Activated B cell treated with CpG ODN at 0.5 μM for 24 hours (primary cell): ENCODE results near the gene ATF7IP2. TPM values are rescaled to one million over a fixed set of nuclear protein-coding genes. Genes with fewer than 3 reads are reported as not detected.
"Not testable (repeated sequence)": the region's sequence is repeated elsewhere in the genome, so short reads cannot be mapped to it uniquely, and the experiment has no call there.

Experiments
- ATAC-seq: fragments of 200-7000 bp; cut with Tn5 transposase; one replicate; pipeline ENCODE4 v1.10.0; 2021; ENCODE audit warnings: low read depth, mild to moderate bottlenecking, moderate library complexity
- CTCF ChIA-PET: fragments of 350-600 bp; sonication (Branson Sonifier 250); formaldehyde crosslinking; loops from one replicate; lab custom pipeline; 2021; ENCODE audit warnings: antibody characterized with exemption; lab: Charles Lee
- POLR2A ChIA-PET: fragments of 350-600 bp; sonication (Branson Sonifier 250); formaldehyde crosslinking; loops from one replicate; lab custom pipeline; 2021; ENCODE audit warnings: antibody characterized with exemption; lab: Charles Lee
- DNase-seq: peaks from one replicate; pipeline ENCODE4 v3.0.0; 2022
- H3K27ac Mint-ChIP-seq: one replicate; pipeline ENCODE4 v1.8.0; 2020; ENCODE audit warnings: mixed read lengths
- H3K27me3 Mint-ChIP-seq: one replicate; pipeline ENCODE4 v1.8.0; 2021; ENCODE audit warnings: mixed read lengths
- H3K36me3 Mint-ChIP-seq: one replicate; pipeline ENCODE4 v1.8.0; 2021; ENCODE audit warnings: low read depth, mixed read lengths
- H3K4me1 Mint-ChIP-seq: one replicate; pipeline ENCODE4 v1.8.0; 2021; ENCODE audit warnings: mixed read lengths
- H3K4me3 Mint-ChIP-seq: one replicate; pipeline ENCODE4 v1.8.0; 2020; ENCODE audit warnings: mild to moderate bottlenecking, mixed read lengths
- H3K9me3 Mint-ChIP-seq: one replicate; pipeline ENCODE4 v1.8.0; 2020; ENCODE audit warnings: mixed read lengths
- intact Hi-C: fragments of 100-400 bp; cut with micrococcal nuclease; formaldehyde crosslinking; loops from one replicate; pipeline ENCODE4 v1.15.1; 2024
- total RNA-seq: library from RNA; stranded (reverse); gene quantifications from 2 replicates; pipeline ENCODE4 v1.2.3, GENCODE V29; 2022
- TF ChIP-seq, protein P1 (sequence below): fragments of 200-600 bp; IDR thresholded peaks from one replicate; pipeline ENCODE4 v1.8.0; 2022; ENCODE audit warnings: antibody characterized with exemption, mild to moderate bottlenecking

The ATF7IP2 gene
- total RNA-seq, 1 donor from 2014 or later, result 55.9 TPM

DNA sequence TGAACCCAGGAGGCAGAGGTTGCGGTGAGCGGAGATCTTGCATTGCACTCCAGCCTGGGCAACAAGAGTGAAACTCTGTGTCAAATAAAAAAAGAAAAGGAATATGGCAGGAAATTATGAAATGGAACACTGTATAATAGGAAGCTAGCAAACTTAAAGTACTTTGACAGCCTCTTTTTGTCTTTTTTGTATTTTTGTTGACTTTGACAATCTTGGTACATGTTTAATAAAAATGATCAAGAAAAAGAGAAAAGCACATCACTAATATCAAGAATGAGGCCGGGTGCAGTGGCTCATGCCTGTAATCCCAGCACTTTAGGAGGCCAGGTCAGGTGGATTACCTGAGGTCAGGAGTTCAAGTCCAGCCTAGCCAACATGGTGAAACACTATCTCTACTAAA lies 5.5 kb downstream of the ATF7IP2 start:
- DNase-seq (no peak), ATAC-seq (no peak)
- intact Hi-C loops, result no loop called here
- Mint-ChIP-seq H3K4me3 (no peak overlapping the region), H3K9me3 (no peaks in the 10 kb centered on the region), H3K36me3 (peaks cover 43% of the 10 kb centered on the region), H3K4me1 (peaks cover 51% of the 10 kb centered on the region), H3K27me3 (no peaks in the 10 kb centered on the region), H3K27ac (no peak overlapping the region)
- CTCF ChIA-PET, result no interaction called here
- TF ChIP-seq, protein P1, sequence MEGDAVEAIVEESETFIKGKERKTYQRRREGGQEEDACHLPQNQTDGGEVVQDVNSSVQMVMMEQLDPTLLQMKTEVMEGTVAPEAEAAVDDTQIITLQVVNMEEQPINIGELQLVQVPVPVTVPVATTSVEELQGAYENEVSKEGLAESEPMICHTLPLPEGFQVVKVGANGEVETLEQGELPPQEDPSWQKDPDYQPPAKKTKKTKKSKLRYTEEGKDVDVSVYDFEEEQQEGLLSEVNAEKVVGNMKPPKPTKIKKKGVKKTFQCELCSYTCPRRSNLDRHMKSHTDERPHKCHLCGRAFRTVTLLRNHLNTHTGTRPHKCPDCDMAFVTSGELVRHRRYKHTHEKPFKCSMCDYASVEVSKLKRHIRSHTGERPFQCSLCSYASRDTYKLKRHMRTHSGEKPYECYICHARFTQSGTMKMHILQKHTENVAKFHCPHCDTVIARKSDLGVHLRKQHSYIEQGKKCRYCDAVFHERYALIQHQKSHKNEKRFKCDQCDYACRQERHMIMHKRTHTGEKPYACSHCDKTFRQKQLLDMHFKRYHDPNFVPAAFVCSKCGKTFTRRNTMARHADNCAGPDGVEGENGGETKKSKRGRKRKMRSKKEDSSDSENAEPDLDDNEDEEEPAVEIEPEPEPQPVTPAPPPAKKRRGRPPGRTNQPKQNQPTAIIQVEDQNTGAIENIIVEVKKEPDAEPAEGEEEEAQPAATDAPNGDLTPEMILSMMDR, result no peak
- POLR2A ChIA-PET, result no interaction called here

DNA sequence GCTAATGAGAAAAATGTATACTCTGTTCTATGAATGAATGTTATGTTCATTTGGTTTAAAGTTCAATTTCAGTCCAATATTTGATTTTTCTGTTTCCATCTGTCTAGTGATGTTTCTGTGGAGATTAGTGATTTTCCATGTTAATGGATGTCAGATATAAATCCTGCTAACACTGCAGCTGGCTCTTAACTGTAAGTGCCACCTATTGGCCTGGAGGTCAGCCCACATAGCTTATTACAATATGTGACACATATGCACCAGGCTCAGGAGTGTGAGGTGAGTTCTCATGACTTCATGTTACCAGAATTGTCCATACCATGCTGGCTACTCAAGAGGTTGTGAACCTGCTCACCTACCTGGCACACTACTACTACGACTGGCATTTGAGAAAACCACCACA lies 17.1 kb downstream of the ATF7IP2 start:
- Mint-ChIP-seq H3K27me3 (no peaks in the 10 kb centered on the region), H3K27ac (no peak overlapping the region), H3K4me3 (no peak overlapping the region), H3K9me3 (peaks cover 24% of the 10 kb centered on the region), H3K36me3 (peaks cover 60% of the 10 kb centered on the region), H3K4me1 (peaks cover 27% of the 10 kb centered on the region)
- TF ChIP-seq, protein P1, result no peak
- intact Hi-C loops, result no loop called here
- DNase-seq (no peak), ATAC-seq (no peak)
- POLR2A ChIA-PET, result no interaction called here
- CTCF ChIA-PET, result no interaction called here

DNA sequence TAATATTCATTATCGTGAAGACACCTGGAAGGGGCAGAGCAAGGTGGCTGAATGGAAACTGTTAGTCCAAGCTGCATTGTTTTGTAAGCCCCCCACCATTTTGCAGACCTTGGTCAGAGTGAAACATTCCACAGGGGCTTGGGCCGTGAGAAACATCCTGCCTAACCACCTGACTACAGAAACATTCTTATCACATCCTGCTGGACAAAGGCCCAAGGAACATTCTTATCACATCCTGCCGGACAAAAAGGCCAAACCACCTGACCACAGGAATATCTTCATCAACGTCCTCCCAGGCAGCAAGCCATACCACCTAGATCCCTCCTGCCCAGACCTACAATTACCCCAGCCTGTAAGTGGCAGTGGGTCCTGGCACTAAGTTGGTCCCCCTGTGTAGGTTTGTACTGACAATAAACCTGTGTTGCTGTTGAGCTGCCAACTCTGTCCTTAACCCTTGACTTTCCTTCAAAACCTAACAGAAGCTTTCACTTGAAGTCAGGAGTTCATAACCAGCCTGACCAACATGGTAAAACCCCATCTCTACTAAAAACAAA lies 19.6 kb downstream of the ATF7IP2 start:
- no peak for DNase-seq
- POLR2A ChIA-PET, result interaction anchor here (0.7 to 0.8 kb wide), 2 partner anchors 20 to 142 kb away, joined by 3 to 4 read pairs; no protein-coding TSS in a partner anchor
- CTCF ChIA-PET, result no interaction called here
- Mint-ChIP-seq H3K4me3 (no peak overlapping the region), H3K36me3 (peaks cover 75% of the 10 kb centered on the region), H3K27me3 (no peaks in the 10 kb centered on the region), H3K4me1 (peaks cover 19% of the 10 kb centered on the region), H3K27ac (no peak overlapping the region), H3K9me3 (peaks cover 43% of the 10 kb centered on the region)
- no peak for ATAC-seq
- TF ChIP-seq, protein P1, result no peak
- intact Hi-C loops, result no loop called here

GRCh38 chr16:10408824-10409381 lies 23.0 kb downstream of the ATF7IP2 start:
- ATAC-seq (no peak), DNase-seq (no peak)
- Mint-ChIP-seq H3K4me1 (peaks cover 16% of the 10 kb centered on the region), H3K27me3 (no peaks in the 10 kb centered on the region), H3K4me3 (no peak overlapping the region), H3K36me3 (peaks cover 80% of the 10 kb centered on the region), H3K9me3 (peaks cover 51% of the 10 kb centered on the region), H3K27ac (no peak overlapping the region)
- ChIA-PET CTCF (no interaction called here), POLR2A (no interaction called here)
- TF ChIP-seq, protein P1, result no peak
- intact Hi-C loops, result no loop called here

GRCh38 chr16:10409713-10410112 lies 23.9 kb downstream of the ATF7IP2 start:
- H3K4me3 Mint-ChIP-seq, intact Hi-C loops, POLR2A ChIA-PET, CTCF ChIA-PET, ATAC-seq, H3K27ac Mint-ChIP-seq, DNase-seq, H3K27me3 Mint-ChIP-seq: not testable (repeated sequence)
- Mint-ChIP-seq H3K4me1 (peaks cover 16% of the 10 kb centered on the region), H3K9me3 (peaks cover 57% of the 10 kb centered on the region), H3K36me3 (peaks cover 79% of the 10 kb centered on the region)
